Neuron (in vitro differentiated cells): ENCODE results near the gene PKNOX2.

Experiments
- H2AFZ ChIP-seq: one replicate; pipeline ENCODE4 v1.6.1; 2013; ENCODE audit warnings: low read depth, mild to moderate bottlenecking, inconsistent platforms, low read length, moderate library complexity
- H3K27me3 ChIP-seq: one replicate; pipeline ENCODE4 v1.6.1; 2013; ENCODE audit warnings: low read length; ENCODE audit not compliant: insufficient read depth
- H3K36me3 ChIP-seq: one replicate; pipeline ENCODE4 v1.6.1; 2013; ENCODE audit warnings: low read length; ENCODE audit not compliant: insufficient read depth
- H3K4me1 ChIP-seq: one replicate; pipeline ENCODE4 v1.6.1; 2013; ENCODE audit warnings: low read length; ENCODE audit not compliant: insufficient read depth
- H3K4me3 ChIP-seq: 2 replicates; pipeline ENCODE4 v1.5.1; 2013; ENCODE audit warnings: mild to moderate bottlenecking, low read length, moderate library complexity
- H3K9me3 ChIP-seq: one replicate; pipeline ENCODE4 v1.6.1; 2013; ENCODE audit warnings: low read length

Gene PKNOX2

GRCh38 chr11:125272821-125273220 is 108.3 kb downstream of the PKNOX2 start:
- Histone ChIP-seq H3K27me3 (no peaks in the 10 kb centered on the region), H3K9me3 (no peaks in the 10 kb centered on the region), H3K36me3 (no peaks in the 10 kb centered on the region), H3K4me1 (peaks cover 17% of the 10 kb centered on the region), H3K4me3 (no peak overlapping the region), H2AFZ (no peak overlapping the region)

GRCh38 chr11:125273519-125274000 is 109.0 kb downstream of the PKNOX2 start:
- Histone ChIP-seq H3K4me1 (peaks cover 17% of the 10 kb centered on the region), H3K4me3 (no peak overlapping the region), H3K9me3 (no peaks in the 10 kb centered on the region), H2AFZ (no peak overlapping the region), H3K36me3 (no peaks in the 10 kb centered on the region), H3K27me3 (no peaks in the 10 kb centered on the region)

- H3K4me1 ChIP-seq: peaks cover 21% of the 10 kb centered on the region
- no peaks in the 10 kb centered on the region for H3K36me3 ChIP-seq
- no peak overlapping the region for H3K4me3 ChIP-seq
- H3K9me3 ChIP-seq: no peaks in the 10 kb centered on the region
- no peak overlapping the region for H2AFZ ChIP-seq
- no peaks in the 10 kb centered on the region for H3K27me3 ChIP-seq
Measured at GRCh38 chr11:125274309-125274708, 109.8 kb downstream of the PKNOX2 start.

GRCh38 chr11:125274774-125275173 is 110.2 kb downstream of the PKNOX2 start:
- H2AFZ ChIP-seq: no peak overlapping the region
- H3K4me3 ChIP-seq: no peak overlapping the region
- H3K4me1 ChIP-seq: peaks cover 25% of the 10 kb centered on the region
- H3K36me3 ChIP-seq: no peaks in the 10 kb centered on the region
- no peaks in the 10 kb centered on the region for H3K27me3 ChIP-seq
- H3K9me3 ChIP-seq: no peaks in the 10 kb centered on the region

- no peaks in the 10 kb centered on the region for H3K27me3 ChIP-seq
Measured at GRCh38 chr11:125275905-125276618, 111.5 kb downstream of the PKNOX2 start.

GRCh38 chr11:125276619-125276976 is 112.0 kb downstream of the PKNOX2 start:
- no peaks in the 10 kb centered on the region for H3K9me3 ChIP-seq
- no peaks in the 10 kb centered on the region for H3K36me3 ChIP-seq
- H3K4me3 ChIP-seq: no peak overlapping the region
- H3K27me3 ChIP-seq: no peaks in the 10 kb centered on the region
- no peak overlapping the region for H2AFZ ChIP-seq
- peaks cover 23% of the 10 kb centered on the region for H3K4me1 ChIP-seq

More at GRCh38 chr11:125275905-125276618, 111.5 kb downstream of the PKNOX2 start:
- no peaks in the 10 kb centered on the region for H3K9me3 ChIP-seq
- H3K36me3 ChIP-seq: no peaks in the 10 kb centered on the region
- no peak overlapping the region for H2AFZ ChIP-seq
- peaks cover 23% of the 10 kb centered on the region for H3K4me1 ChIP-seq
- H3K4me3 ChIP-seq: no peak overlapping the region

GRCh38 chr11:125279676-125280418 is 115.3 kb downstream of the PKNOX2 start:
- no peak overlapping the region for H3K4me3 ChIP-seq
- no peaks in the 10 kb centered on the region for H3K36me3 ChIP-seq
- peaks cover 11% of the 10 kb centered on the region for H3K4me1 ChIP-seq
- no peaks in the 10 kb centered on the region for H3K9me3 ChIP-seq
- no peaks in the 10 kb centered on the region for H3K27me3 ChIP-seq
- no peak overlapping the region for H2AFZ ChIP-seq

GRCh38 chr11:125280646-125281045 is 116.1 kb downstream of the PKNOX2 start:
- H3K36me3 ChIP-seq: no peaks in the 10 kb centered on the region
- no peaks in the 10 kb centered on the region for H3K9me3 ChIP-seq
- H3K27me3 ChIP-seq: no peaks in the 10 kb centered on the region
- no peak overlapping the region for H2AFZ ChIP-seq
- H3K4me1 ChIP-seq: peaks cover 11% of the 10 kb centered on the region
- H3K4me3 ChIP-seq: no peak overlapping the region

DNA sequence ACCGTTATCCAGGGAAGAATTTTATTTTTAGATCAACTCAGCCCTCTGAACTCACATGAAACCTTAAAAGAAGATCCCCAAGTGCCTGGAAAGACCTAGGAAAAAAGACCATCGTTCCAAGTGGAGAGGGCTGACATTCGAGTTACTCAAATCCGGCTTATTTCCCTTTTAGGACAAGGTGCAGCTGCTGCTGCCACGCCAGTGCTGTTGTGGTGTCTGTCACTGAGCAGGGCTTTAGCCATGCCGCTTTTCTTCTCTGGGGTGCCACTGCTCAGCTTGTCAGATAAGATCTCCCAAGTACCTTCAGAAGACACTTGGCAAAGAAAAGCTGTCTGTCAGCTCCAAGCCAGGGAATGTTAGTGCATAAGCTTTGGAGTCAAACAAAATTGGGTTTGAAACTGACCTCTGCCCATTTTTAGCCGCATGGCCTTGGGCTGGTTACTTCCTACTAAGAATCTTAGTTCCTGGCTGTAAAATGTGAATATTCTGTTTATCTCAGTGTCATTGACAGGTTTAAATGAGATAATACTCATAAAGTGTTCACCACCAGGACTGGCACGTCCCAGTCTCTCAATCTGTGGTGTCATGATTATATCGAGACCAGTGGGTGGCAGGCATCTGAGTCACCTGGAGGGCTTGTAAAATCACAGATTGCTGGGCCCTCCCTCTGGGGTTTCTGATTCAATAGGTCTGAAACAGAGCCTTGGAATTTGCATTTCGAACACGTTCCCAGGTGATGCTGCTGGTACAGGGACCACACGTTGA is 117.5 kb downstream of the PKNOX2 start:
- H3K27me3 ChIP-seq: no peaks in the 10 kb centered on the region
- H3K4me3 ChIP-seq: no peak overlapping the region
- no peaks in the 10 kb centered on the region for H3K9me3 ChIP-seq
- H3K36me3 ChIP-seq: no peaks in the 10 kb centered on the region
- H3K4me1 ChIP-seq: peaks cover 11% of the 10 kb centered on the region
- H2AFZ ChIP-seq: no peak overlapping the region

- Histone ChIP-seq H3K36me3 (no peaks in the 10 kb centered on the region), H3K27me3 (no peaks in the 10 kb centered on the region), H2AFZ (no peak overlapping the region), H3K4me3 (no peak overlapping the region), H3K4me1 (peaks cover 11% of the 10 kb centered on the region), H3K9me3 (no peaks in the 10 kb centered on the region)
Measured at GRCh38 chr11:125282596-125282914, 118.0 kb downstream of the PKNOX2 start.

DNA sequence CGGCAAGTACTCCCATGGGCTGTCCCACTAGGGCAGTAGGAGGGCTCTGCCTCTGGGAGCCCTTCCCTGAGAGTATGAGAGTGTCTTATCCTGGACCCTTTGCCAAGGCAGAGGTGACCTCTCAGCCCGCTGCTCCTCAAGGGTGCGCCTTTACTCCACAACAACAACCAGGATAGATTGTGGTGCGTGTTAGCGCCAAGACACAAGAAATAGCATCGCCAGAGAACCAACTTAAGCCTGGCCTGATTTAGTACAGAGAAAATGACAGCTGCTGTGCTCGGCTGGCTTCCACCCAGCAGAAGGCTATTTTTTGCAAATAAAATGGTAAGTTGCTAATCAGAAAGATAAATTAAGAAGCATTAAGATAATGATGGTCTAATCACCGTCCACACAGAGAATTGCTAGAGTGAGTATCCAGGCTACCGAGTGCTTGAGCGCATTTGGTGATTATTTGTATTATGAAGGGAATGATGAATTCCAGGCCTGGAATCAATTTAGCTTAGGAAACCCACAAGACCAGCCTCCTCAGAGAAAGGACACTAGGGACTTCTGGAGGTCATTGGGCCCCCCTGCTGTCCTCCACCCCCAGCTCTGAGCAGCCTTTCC is 119.8 kb downstream of the PKNOX2 start:
- Histone ChIP-seq H3K4me1 (peaks cover 7% of the 10 kb centered on the region), H3K9me3 (no peaks in the 10 kb centered on the region), H2AFZ (no peak overlapping the region), H3K36me3 (no peaks in the 10 kb centered on the region), H3K27me3 (no peaks in the 10 kb centered on the region), H3K4me3 (no peak overlapping the region)

DNA sequence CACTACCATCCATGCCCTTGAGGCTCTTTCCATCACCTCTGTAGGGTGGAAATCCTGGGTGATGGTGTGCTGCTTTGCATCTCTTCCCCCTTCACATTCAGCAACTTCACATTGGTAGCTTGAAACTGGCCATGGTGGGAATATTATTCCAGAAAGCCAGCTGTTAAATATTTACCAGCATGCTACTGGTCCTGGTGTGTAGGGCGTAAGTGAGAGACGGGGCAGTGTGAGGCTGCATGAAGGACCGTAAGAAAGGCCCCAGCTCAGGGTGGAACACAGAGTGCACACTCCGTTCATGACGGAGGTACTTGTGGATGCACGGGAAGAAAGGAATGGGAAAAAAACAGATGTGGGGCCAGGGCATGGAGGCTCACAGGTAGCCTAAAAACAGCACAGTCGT is 121.3 kb downstream of the PKNOX2 start:
- no peaks in the 10 kb centered on the region for H3K4me1 ChIP-seq
- no peaks in the 10 kb centered on the region for H3K36me3 ChIP-seq
- H3K9me3 ChIP-seq: no peaks in the 10 kb centered on the region
- no peak overlapping the region for H3K4me3 ChIP-seq
- H3K27me3 ChIP-seq: no peaks in the 10 kb centered on the region
- no peak overlapping the region for H2AFZ ChIP-seq

GRCh38 chr11:125286486-125286885 is 121.9 kb downstream of the PKNOX2 start:
- Histone ChIP-seq H3K4me3 (no peak overlapping the region), H3K9me3 (no peaks in the 10 kb centered on the region), H2AFZ (no peak overlapping the region), H3K27me3 (no peaks in the 10 kb centered on the region), H3K4me1 (no peaks in the 10 kb centered on the region), H3K36me3 (no peaks in the 10 kb centered on the region)
